Activated naive CD4-positive, alpha-beta T cell treated with anti-CD3 and anti-CD28 coated beads for 36 hours (primary cell): ENCODE data around the gene FHL3. TPM values are rescaled to one million over a fixed set of nuclear protein-coding genes. Genes with fewer than 3 reads are reported as not detected.
A peak's percentile ranks its signal among the peaks of the same experiment; 100 is the strongest.
"Not testable (repeated sequence)": the region's sequence is repeated elsewhere in the genome, so short reads cannot be mapped to it uniquely, and the experiment has no call there.

ENCODE experiments used
- CTCF ChIA-PET: fragments of 350-600 bp; sonication (Branson Sonifier 250); formaldehyde crosslinking; loops from one replicate; lab custom pipeline; 2021; ENCODE audit warnings: antibody characterized with exemption; lab: Charles Lee
- DNase-seq: peaks from one replicate; pipeline ENCODE4 v3.0.0-alpha.2; 2020
- H3K27ac Mint-ChIP-seq: one replicate; pipeline ENCODE4 v1.8.0; 2021; ENCODE audit warnings: mild to moderate bottlenecking, mixed read lengths
- H3K27me3 Mint-ChIP-seq: one replicate; pipeline ENCODE4 v1.8.0; 2021; ENCODE audit warnings: low read depth, mixed read lengths
- H3K36me3 Mint-ChIP-seq: one replicate; pipeline ENCODE4 v1.8.0; 2021; ENCODE audit warnings: low read depth, mixed read lengths
- H3K4me1 Mint-ChIP-seq: one replicate; pipeline ENCODE4 v1.8.0; 2021; ENCODE audit warnings: low read depth, mixed read lengths
- H3K4me3 Mint-ChIP-seq: one replicate; pipeline ENCODE4 v1.8.0; 2021; ENCODE audit warnings: mild to moderate bottlenecking, moderate library complexity, mixed read lengths
- H3K9me3 Mint-ChIP-seq: one replicate; pipeline ENCODE4 v1.8.0; 2021; ENCODE audit warnings: mixed read lengths
- intact Hi-C: fragments of 100-400 bp; cut with micrococcal nuclease; formaldehyde crosslinking; loops from one replicate; pipeline ENCODE4 v1.15.1; 2023
- total RNA-seq, 2 experiments: library from RNA; stranded (reverse); gene quantifications; one replicate each; pipeline ENCODE4 v1.2.3, GENCODE V29; 2021

Gene FHL3
- total RNA-seq, 2 experiments from 2014 or later: 12.1 to 12.7 TPM

DNA sequence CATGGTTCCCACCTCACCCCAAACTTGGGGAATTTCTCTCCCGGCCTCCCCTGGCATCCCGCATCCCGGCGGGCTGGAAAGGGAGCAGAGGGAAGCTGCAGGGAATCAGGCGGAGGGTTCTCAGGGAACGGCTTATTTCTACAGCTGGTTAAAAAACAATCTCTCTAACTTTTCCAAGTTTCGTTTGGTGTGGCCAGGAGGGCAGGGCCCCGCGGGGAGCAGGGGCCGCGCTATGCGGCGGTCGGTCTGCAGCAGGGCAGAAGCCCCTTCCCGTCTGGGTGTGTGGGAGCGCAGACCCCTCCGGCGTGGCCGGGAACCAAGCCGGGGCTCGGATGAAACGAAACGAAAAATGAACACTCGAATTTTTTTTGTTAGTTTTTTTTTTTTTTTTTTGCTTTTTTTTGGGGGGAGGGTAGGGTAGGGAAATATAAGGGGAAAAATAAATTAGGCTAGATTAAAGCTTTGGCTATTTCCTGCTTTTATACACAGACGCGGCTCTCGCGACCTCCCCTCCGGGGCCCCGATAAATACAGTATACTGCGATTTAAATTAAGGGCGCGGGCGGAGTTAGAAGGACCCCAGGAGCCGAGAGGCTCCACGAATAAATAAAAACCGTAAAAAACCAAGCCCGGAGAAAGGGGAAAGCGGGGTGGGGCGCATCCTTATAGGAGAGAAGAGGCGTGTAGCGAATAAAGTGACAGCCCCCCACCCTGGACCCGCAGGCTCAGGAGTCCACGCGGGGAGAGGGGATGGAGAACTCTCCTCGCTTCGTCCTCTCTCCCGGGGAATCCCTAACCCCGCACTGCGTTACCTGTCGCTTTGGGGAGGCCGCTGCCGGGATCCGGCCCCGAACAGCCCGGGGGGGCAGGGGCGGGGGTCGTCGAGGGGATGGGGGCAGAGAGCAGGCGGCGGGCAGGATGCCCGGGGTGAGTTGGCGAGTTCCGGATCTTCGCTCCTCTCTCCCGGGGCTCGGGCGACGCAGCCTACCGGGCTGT is 39.2 kb upstream of the FHL3 start:
- Mint-ChIP-seq H3K9me3 (no peaks in the 10 kb centered on the region), H3K4me3 (peak overlapping the region; percentile 26), H3K27me3 (peaks cover 65% of the 10 kb centered on the region), H3K36me3 (no peaks in the 10 kb centered on the region), H3K27ac (no peak overlapping the region), H3K4me1 (peaks cover 9% of the 10 kb centered on the region)
- intact Hi-C loops: loop anchor here (5.0 kb wide), 1 partner anchor 778 kb away; no protein-coding TSS in a partner anchor
- no peak for DNase-seq
- CTCF ChIA-PET: interaction anchor here (0.7 kb wide), 1 partner anchor 10 kb away, joined by 3 read pairs; no protein-coding TSS in a partner anchor

DNA sequence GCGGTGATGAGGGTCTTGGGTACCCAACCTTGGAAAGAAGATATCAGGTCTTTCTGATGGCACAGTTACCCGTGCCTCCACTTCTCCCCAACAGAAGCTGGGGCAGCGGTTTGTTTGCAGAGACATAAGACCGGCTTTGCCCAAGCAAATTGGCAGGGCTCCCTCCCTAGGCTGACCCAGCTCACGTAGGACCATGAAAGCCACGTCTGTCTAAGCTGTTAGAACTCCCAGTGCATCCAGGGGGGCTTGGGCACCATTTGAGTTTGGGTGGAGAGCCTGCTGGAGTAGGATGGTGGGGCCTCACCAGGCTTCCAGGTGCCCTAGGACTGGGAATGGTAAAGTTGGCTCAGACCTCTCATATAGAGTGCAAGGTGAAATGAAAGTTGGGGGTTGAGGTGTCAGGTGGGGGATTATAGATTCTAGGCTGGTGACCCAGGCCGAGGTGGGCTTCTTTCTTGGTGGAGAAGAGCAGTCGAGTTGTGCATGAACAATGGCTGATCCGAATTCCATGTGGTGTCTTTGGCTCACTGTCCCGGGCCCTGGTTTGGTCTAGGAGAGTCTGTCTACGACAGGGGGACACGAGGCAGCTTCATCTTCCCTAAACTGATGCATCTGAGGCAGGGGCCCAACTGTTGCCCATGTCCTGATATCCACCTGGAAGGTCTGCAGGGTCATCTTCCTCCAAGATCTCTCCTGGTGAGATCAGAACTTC is 37.9 kb upstream of the FHL3 start:
- Mint-ChIP-seq H3K4me3 (no peak overlapping the region), H3K27me3 (peaks cover 63% of the 10 kb centered on the region), H3K36me3 (no peaks in the 10 kb centered on the region), H3K27ac (no peak overlapping the region), H3K9me3 (no peaks in the 10 kb centered on the region), H3K4me1 (peaks cover 9% of the 10 kb centered on the region)
- CTCF ChIA-PET: interaction anchor here (0.5 kb wide), 1 partner anchor 24 kb away, joined by 3 read pairs; no protein-coding TSS in a partner anchor
- intact Hi-C loops: loop anchor here (5.0 kb wide), 1 partner anchor 779 kb away; no protein-coding TSS in a partner anchor
- DNase-seq: no peak

DNA sequence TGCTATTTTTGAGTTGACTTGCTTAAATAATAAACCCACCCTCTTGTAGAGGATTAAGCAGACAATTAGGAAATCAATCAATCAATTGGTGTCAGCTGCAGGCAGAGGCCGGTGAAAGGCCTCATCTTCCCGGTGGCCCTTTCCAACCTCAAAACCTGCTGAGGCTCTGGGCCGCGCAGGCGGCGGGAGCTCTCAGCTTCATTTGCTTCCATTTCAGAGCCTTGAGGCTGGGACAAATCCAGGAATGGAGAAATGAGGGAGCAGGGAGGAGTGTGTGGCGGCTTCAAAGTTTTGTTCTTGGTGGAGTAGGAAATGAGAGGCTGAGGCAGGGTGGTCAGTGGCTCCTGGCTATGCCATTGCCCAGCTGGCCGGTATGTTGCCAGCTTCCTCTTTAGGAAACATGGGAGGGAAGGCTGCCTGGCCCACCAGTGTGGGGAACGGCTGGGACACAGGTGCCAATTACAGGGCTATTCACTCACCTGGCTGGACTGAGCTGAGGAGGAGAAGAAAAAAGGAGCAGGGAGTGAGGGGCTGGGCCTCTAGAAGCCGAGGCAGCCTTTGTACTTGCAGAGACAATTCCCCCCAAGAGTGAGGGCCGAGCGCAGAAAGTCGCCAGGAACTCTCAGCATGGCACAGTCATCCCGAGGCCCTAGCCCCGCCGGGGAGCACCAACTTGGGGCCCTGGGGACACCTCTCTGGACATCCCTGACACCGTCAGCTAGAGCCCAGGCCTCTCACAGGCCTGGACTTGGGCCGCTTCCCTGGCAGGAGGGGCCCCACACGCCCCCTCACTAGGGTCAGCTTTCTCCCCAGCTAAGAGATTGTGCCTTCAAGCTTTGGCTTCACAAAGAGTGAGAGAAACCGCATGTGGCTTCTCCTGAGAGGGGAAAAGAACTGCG is 36.9 kb upstream of the FHL3 start:
- no peaks in the 10 kb centered on the region for H3K36me3 Mint-ChIP-seq
- H3K27ac Mint-ChIP-seq: no peak overlapping the region
- no peak overlapping the region for H3K4me3 Mint-ChIP-seq
- peaks cover 9% of the 10 kb centered on the region for H3K4me1 Mint-ChIP-seq
- no peak for DNase-seq
- peaks cover 53% of the 10 kb centered on the region for H3K27me3 Mint-ChIP-seq
- no peaks in the 10 kb centered on the region for H3K9me3 Mint-ChIP-seq
- CTCF ChIA-PET: interaction anchor here (0.5 to 0.6 kb wide), 2 partner anchors 25 to 240 kb away, joined by 3 to 6 read pairs; no protein-coding TSS in a partner anchor
- intact Hi-C loops: loop anchor here (5.0 kb wide), 1 partner anchor 780 kb away; no protein-coding TSS in a partner anchor

DNA sequence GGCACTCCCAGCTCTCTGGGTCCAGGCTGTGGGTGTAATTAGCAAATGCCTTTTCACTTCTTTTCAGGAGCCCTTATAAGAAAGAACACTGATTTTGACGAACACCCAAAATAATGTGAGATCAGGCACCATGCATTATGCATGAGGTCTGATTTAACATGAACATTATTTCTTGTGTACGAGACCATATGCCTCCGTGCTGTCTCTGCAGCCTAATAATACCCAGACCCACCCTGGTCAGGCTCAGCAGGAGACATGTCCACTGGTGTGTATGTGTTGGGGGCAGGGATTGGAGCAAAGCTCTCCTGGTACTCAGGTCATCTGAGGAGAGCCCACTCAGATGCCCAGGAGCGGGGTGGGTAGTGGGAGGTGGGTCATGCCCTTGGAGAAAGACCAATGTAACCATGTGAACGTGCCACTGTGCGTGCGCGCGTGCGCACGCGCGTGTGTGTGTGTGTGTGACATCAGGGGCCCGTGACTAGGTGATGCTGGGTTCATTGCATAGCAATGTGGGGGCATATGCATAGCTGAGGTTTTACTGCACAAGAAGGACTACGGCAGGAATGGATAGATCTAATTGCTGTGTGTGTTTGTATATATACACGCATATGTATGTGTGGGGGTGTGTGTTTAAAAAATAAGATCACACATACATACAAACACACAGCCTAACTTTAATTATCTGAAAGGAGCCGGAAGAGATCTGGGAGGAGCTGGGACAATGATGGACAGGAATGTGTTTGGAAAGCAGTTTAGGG is 34.2 kb upstream of the FHL3 start:
- CTCF ChIA-PET: interaction anchor here (1.1 to 2.6 kb wide), 2 partner anchors 11 to 12 kb away, joined by 4 to 11 read pairs; no protein-coding TSS in a partner anchor
- no peaks in the 10 kb centered on the region for H3K36me3 Mint-ChIP-seq
- H3K27ac Mint-ChIP-seq: no peak overlapping the region
- H3K27me3 Mint-ChIP-seq: peaks cover 45% of the 10 kb centered on the region
- no peak for DNase-seq
- H3K4me3 Mint-ChIP-seq: no peak overlapping the region
- no peaks in the 10 kb centered on the region for H3K9me3 Mint-ChIP-seq
- intact Hi-C loops: loop anchor here (5.0 kb wide), 1 partner anchor 783 kb away; no protein-coding TSS in a partner anchor
- peaks cover 4% of the 10 kb centered on the region for H3K4me1 Mint-ChIP-seq

DNA sequence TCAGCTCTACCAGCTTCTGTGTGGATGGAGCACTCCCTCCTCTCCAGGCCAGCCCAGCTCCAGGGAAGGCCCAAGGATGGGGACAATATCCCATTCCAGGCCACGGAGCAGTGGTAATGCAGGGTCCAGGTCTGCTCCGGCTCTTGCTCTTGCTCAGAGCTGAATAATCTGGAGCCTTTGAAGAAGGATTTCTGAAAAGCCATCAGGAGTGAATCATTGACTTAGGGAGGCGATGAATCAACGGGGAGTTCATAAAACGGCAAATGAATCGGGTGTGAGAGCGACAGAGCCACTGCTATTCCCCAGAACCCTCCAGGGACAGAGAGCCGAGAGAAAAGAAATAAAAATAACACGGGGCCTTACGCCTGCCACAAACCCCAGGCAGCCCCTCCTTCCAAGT is 33.5 kb upstream of the FHL3 start:
- H3K27ac Mint-ChIP-seq: no peak overlapping the region
- intact Hi-C loops: no loop called here
- CTCF ChIA-PET: interaction anchor here (2.6 kb wide), 1 partner anchor 11 kb away, joined by 11 read pairs; no protein-coding TSS in a partner anchor
- DNase-seq: no peak
- H3K27me3 Mint-ChIP-seq: peaks cover 41% of the 10 kb centered on the region
- H3K4me1 Mint-ChIP-seq: peaks cover under 1% of the 10 kb centered on the region
- no peak overlapping the region for H3K4me3 Mint-ChIP-seq
- no peaks in the 10 kb centered on the region for H3K36me3 Mint-ChIP-seq
- H3K9me3 Mint-ChIP-seq: no peaks in the 10 kb centered on the region

DNA sequence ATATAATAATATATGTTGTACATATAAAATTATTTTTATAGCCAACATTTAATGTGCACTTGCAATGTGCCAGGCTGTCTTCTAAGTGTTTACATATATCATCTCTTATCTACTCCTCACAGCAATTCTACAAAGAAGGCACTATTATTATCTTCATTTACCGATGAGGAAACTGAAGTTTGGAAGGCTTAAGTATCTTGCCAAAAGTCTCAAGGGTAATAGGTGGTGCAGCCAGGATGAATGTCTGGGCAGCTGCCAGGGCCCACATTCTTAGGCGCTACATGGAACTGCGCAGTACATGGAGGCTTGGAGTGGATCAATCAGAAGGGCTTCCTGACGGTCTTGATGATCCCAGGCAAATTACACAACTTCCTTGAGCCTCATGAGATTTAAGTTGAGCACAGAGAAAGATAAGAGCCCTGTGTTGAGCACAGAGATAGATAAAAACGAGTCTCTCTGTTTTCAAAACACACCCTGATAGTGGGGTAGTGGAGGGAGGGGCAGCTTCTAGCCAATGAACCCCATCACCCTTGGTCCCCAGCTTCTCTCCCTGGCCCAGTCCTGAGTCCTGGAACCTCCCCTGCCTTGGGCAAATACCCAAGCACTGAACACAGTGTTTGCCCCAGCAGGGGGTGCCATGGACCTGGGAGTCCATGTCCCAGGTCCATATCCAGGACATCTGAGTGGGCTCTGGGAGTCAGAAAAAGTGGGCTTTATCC is 32.1 kb upstream of the FHL3 start:
- Mint-ChIP-seq H3K4me3 (no peak overlapping the region), H3K4me1 (no peaks in the 10 kb centered on the region), H3K27me3 (peaks cover 29% of the 10 kb centered on the region), H3K36me3 (no peaks in the 10 kb centered on the region), H3K9me3 (no peaks in the 10 kb centered on the region), H3K27ac (no peak overlapping the region)
- CTCF ChIA-PET: interaction anchor here (0.9 to 2.6 kb wide), 2 partner anchors 9 to 35 kb away, joined by 3 to 11 read pairs; no protein-coding TSS in a partner anchor
- intact Hi-C loops: no loop called here
- peak; percentile 38 for DNase-seq

DNA sequence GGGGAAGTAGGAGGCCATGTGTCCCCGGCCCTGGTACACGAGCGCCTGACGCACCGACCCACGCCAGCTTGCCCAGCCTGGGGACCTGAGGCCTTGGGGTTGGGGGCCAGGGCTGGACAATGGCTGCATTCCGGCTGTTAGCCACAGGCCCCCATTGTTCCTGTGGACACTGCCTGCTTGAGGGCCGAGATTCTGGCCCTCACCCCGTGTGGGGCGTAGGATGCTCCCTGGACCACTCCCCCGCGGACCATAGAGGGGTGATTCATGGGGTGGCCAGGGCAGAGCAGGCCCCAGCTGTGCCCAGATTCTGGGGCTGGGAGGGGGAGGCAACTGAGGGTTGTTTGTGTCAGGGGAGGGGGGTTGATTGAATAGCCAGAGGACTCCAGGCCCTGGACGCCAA is 29.6 kb upstream of the FHL3 start:
- no peaks in the 10 kb centered on the region for H3K36me3 Mint-ChIP-seq
- DNase-seq: no peak
- H3K9me3 Mint-ChIP-seq: no peaks in the 10 kb centered on the region
- H3K4me3 Mint-ChIP-seq: no peak overlapping the region
- H3K27ac Mint-ChIP-seq: no peak overlapping the region
- peaks cover 19% of the 10 kb centered on the region for H3K4me1 Mint-ChIP-seq
- intact Hi-C loops: no loop called here
- CTCF ChIA-PET: no interaction called here
- H3K27me3 Mint-ChIP-seq: peaks cover 7% of the 10 kb centered on the region

DNA sequence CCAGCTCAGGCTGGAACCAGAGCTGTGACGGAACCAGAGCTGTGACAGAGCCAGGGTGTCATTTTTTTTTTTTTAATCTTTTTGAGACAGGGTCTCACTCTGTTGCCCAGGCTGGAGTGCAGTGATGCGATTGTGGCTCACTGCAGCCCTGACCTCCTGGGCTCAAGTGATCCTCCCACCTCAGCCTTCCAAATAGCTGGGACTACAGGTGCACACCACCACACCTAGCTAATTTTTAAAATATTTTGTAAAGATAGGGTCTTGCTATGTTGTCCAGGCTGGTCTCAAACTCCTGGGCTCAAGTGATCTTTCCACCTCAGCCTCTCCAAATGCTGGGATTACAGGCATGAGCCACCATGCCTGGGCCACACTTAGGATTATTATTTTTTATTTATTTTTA is 27.7 kb upstream of the FHL3 start:
- H3K4me1 Mint-ChIP-seq: peaks cover 37% of the 10 kb centered on the region
- H3K36me3 Mint-ChIP-seq, H3K27me3 Mint-ChIP-seq, H3K4me3 Mint-ChIP-seq, H3K9me3 Mint-ChIP-seq, intact Hi-C loops, DNase-seq, H3K27ac Mint-ChIP-seq: not testable (repeated sequence)
- CTCF ChIA-PET: interaction anchor here (0.6 to 1.9 kb wide), 2 partner anchors 39 to 555 kb away, joined by 3 to 7 read pairs; no protein-coding TSS in a partner anchor

DNA sequence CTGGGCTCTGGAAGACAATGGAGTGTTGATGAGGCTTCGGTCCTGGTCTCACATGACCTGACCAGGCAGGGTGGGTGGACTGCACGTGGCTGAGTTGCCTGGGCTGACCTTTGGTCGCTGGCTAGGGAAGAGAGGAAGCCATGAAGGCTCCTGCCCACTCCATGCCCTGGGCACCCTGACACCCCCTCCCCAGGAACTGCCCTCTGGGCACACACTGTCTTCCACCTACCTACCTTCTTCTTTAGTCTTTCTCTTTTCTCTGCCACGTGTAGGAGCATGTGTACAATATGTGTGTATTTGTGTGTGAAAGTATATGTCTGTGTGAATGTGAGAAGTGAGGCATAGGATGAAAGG is 26.2 kb upstream of the FHL3 start:
- Mint-ChIP-seq H3K27me3 (no peaks in the 10 kb centered on the region), H3K27ac (no peak overlapping the region), H3K4me3 (no peak overlapping the region), H3K4me1 (peaks cover 52% of the 10 kb centered on the region), H3K36me3 (peaks cover 5% of the 10 kb centered on the region), H3K9me3 (no peaks in the 10 kb centered on the region)
- intact Hi-C loops: loop anchor here (2.0 kb wide), 1 partner anchor 15 kb away; the partner anchor contains the start of gene POU3F1
- DNase-seq: no peak
- CTCF ChIA-PET: interaction anchor here (0.7 kb wide), 1 partner anchor 9 kb away, joined by 3 read pairs; no protein-coding TSS in a partner anchor
